Measurements from ENCODE around the gene NT5C1B. TPM values are rescaled to one million over a fixed set of nuclear protein-coding genes. Genes with fewer than 3 reads are reported as not detected.

The NT5C1B gene
- total RNA-seq, 2 donors from 2014 or later: not detected

DNA sequence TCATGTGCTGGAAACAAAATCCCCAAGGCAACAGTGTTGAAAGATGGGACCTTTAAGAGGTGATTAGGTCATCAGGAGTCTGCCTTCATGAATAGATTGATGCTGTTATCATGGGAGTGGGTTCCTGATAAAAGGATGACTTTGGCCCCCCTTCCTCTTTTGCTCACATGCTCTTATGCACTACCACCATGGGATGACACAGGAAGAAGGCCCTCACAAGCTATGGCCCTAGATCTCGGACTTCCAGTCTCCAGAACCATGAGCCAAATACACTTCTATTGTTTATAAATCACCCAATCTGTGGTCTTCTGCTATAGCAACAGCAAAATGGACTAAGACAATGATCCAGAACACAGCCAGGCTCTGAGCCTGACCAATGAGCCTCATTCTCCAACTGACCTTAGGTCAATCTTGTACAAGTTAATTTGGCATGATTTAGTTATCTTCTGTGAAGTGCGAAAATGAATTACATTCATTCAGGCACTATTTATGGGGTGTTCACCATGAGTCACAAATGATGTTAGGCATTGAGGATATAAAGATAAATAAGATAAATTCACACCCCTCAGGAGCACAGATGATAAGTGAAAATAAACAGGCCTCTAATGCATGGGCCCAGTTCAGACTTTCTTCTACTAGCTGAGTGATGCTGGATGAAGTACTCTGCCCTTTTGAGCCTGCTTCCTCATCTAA, 37.7 kb upstream of the NT5C1B start:
- Histone ChIP-seq H3K9me3 (no peaks in the 10 kb centered on the region), H3K27ac (no peak overlapping the region), H3K9ac (ENCODE audit: low read depth in 2 of 2, low read length in 2 of 2) (no peak overlapping the region), H3K4me3 (no peak overlapping the region), H3K36me3 (no peaks in the 10 kb centered on the region), H3K27me3 (no peaks in the 10 kb centered on the region), H3K4me1 (no peaks in the 10 kb centered on the region)
- TF ChIP-seq, protein P1, sequence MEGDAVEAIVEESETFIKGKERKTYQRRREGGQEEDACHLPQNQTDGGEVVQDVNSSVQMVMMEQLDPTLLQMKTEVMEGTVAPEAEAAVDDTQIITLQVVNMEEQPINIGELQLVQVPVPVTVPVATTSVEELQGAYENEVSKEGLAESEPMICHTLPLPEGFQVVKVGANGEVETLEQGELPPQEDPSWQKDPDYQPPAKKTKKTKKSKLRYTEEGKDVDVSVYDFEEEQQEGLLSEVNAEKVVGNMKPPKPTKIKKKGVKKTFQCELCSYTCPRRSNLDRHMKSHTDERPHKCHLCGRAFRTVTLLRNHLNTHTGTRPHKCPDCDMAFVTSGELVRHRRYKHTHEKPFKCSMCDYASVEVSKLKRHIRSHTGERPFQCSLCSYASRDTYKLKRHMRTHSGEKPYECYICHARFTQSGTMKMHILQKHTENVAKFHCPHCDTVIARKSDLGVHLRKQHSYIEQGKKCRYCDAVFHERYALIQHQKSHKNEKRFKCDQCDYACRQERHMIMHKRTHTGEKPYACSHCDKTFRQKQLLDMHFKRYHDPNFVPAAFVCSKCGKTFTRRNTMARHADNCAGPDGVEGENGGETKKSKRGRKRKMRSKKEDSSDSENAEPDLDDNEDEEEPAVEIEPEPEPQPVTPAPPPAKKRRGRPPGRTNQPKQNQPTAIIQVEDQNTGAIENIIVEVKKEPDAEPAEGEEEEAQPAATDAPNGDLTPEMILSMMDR (IDR thresholded peaks at IDR 0.05): no peak
- no peak for DNase-seq
- intact Hi-C loops (cut with DNase I): no loop called here

DNA sequence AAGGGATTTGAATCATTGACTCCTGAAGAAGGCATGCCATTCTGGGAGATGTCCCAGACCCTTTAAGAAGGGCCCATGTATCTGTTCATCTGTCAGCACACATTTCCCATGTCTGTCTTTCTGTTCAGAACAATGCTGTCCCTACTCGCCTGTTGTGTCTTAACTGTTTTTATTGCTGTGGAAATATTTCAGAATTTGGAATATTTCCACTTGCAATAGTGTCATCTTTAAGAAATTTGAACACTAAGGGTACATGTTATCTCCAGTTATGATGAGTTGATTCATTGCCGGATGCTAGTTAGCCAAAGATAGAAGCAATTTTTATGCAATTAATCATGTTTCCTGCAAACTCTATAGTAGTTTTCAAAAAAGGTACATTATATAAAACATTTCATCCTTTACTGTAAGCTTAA, 36.9 kb upstream of the NT5C1B start:
- Histone ChIP-seq H3K27ac (no peak overlapping the region), H3K9ac (ENCODE audit: low read depth in 2 of 2, low read length in 2 of 2) (no peak overlapping the region)

DNA sequence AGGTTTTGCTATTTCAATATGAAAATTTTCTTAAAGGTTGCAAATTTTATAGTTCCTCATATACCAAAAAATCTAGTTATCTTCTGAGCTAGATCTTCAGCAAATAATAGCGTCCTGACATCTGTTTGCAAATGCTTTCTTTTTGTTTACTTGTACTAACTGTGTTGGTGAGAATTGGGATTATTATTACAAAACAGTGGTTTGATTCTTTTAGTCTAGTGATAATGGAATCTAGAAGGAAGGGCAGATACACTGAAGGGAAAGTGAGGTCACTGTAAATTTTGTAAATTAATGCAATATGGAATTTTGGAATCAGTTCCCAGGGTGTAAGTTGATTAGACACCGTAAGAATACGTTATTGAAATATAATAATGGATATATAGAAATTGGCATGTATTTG, 36.2 kb upstream of the NT5C1B start:
- intact Hi-C loops (cut with DNase I): no loop called here
- no peaks in the 10 kb centered on the region for H3K9me3 ChIP-seq
- no peak overlapping the region for H3K4me3 ChIP-seq
- TF ChIP-seq, protein P1 (IDR thresholded peaks at IDR 0.05): no peak
- H3K36me3 ChIP-seq: no peaks in the 10 kb centered on the region
- no peak overlapping the region for H3K9ac ChIP-seq (ENCODE audit: low read depth in 2 of 2, low read length in 2 of 2)
- H3K4me1 ChIP-seq: no peaks in the 10 kb centered on the region
- no peak overlapping the region for H3K27ac ChIP-seq
- H3K27me3 ChIP-seq: no peaks in the 10 kb centered on the region
- DNase-seq: no peak

More for the DNA sequence above, 36.9 kb upstream of the NT5C1B start:
- Histone ChIP-seq H3K4me3 (no peak overlapping the region), H3K27me3 (no peaks in the 10 kb centered on the region), H3K36me3 (no peaks in the 10 kb centered on the region), H3K9me3 (no peaks in the 10 kb centered on the region), H3K4me1 (no peaks in the 10 kb centered on the region)
- intact Hi-C loops (cut with DNase I): no loop called here
- DNase-seq: no peak
- TF ChIP-seq, protein P1 (IDR thresholded peaks at IDR 0.05): no peak

DNA sequence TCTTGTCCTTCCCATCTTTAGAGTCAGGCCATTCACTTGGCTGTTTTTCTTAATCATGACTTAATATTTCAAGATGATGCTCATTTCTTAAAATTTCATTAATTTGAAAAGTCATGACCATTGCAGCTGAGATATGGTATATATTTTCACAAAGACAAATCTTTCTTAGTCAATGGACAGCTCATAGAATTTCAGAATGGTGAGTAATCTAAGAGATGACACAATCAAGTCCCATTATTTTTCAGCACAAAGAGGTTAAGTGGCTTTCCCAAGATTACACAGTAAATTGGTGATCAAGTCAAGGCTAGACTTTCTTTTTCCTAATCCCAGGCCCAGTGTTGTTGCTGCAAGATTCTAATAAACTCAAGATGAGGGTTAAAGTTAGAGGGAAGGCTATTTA, 34.4 kb upstream of the NT5C1B start:
- TF ChIP-seq, protein P1 (IDR thresholded peaks at IDR 0.05): no peak
- Histone ChIP-seq H3K9me3 (no peaks in the 10 kb centered on the region), H3K4me1 (no peaks in the 10 kb centered on the region), H3K9ac (ENCODE audit: low read depth in 2 of 2, low read length in 2 of 2) (no peak overlapping the region), H3K27ac (no peak overlapping the region), H3K27me3 (no peaks in the 10 kb centered on the region), H3K36me3 (no peaks in the 10 kb centered on the region), H3K4me3 (no peak overlapping the region)
- no peak for DNase-seq
- intact Hi-C loops (cut with DNase I): no loop called here

DNA sequence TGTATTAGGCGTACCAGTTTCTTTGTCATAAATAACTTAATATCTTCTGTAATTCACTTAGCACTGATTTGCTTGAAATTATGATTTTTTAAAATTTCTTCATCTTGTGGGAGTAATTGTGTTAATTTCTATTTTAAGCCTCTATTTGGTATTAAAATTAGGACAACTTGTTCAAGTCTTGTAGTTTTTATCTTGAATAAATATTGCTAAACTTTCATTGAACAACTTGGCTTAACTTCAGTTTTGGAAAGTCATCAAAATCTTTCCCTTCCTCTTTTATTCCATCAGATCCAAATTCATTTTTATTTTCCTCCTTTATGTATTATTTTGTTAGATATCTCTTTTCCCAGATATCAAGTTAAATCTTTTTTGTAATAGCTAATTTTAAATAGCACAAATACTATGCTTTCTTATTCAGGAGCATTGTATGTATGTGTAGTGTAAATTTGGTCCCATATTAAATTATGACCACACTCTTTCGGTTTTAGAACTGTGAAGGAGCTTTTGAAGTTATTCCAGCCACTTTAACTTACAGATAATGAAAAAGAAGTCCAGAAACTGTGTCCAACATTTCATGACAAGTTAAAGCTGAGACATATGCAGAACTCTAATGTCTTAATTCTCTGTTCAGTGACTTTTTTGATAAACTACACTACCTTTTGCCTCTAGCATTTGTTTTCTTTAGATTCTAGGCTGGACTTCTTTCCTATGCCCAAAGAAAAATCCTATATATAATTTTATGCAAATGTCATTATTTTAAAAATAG, 31.7 kb upstream of the NT5C1B start:
- Histone ChIP-seq H3K4me1 (no peaks in the 10 kb centered on the region), H3K9ac (ENCODE audit: low read depth in 2 of 2, low read length in 2 of 2) (no peak overlapping the region), H3K27me3 (no peaks in the 10 kb centered on the region), H3K36me3 (no peaks in the 10 kb centered on the region), H3K27ac (no peak overlapping the region), H3K9me3 (no peaks in the 10 kb centered on the region), H3K4me3 (no peak overlapping the region)
- DNase-seq: no peak
- intact Hi-C loops (cut with DNase I): no loop called here
- TF ChIP-seq, protein P1 (IDR thresholded peaks at IDR 0.05): no peak

Measured in colonic mucosa (tissue), 4 donors.